Measurements from ENCODE around the gene PRLR. TPM values are rescaled to one million over a fixed set of nuclear protein-coding genes. Genes with fewer than 3 reads are reported as not detected.
"Not testable (repeated sequence)": the region's sequence is repeated elsewhere in the genome, so short reads cannot be mapped to it uniquely, and the experiment has no call there.

PRLR gene
- total RNA-seq, 1 donor from 2014 or later, result 1.6 TPM

GRCh38 chr5:35197351-35197750, 32.9 kb downstream of the PRLR start:
- no peaks in the 10 kb centered on the region for H3K27me3 ChIP-seq
- H3K27ac ChIP-seq, result no peak overlapping the region
- no peaks in the 10 kb centered on the region for H3K36me3 ChIP-seq
- no peak for TF ChIP-seq CTCF (IDR thresholded peaks at IDR 0.05)
- no peak overlapping the region for H3K4me3 ChIP-seq
- H3K9me3 ChIP-seq, result no peaks in the 10 kb centered on the region
- intact Hi-C loops (cut with DNase I), result no loop called here
- ATAC-seq, result no peak
- DNase-seq, result no peak
- H3K4me1 ChIP-seq, result peaks cover 18% of the 10 kb centered on the region

GRCh38 chr5:35195472-35195852, 34.8 kb downstream of the PRLR start:
- H3K27ac ChIP-seq, result no peak overlapping the region
- no peaks in the 10 kb centered on the region for H3K36me3 ChIP-seq
- no peak overlapping the region for H3K4me3 ChIP-seq
- H3K27me3 ChIP-seq, result no peaks in the 10 kb centered on the region
- intact Hi-C loops (cut with DNase I), result no loop called here
- no peaks in the 10 kb centered on the region for H3K9me3 ChIP-seq
- H3K4me1 ChIP-seq, result peaks cover 18% of the 10 kb centered on the region
- TF ChIP-seq CTCF (IDR thresholded peaks at IDR 0.05), result no peak
- DNase-seq, result no peak
- no peak for ATAC-seq

- TF ChIP-seq CTCF (IDR thresholded peaks at IDR 0.05), result no peak
- H3K4me1 ChIP-seq, result peaks cover 18% of the 10 kb centered on the region
- H3K27me3 ChIP-seq, result no peaks in the 10 kb centered on the region
- no peaks in the 10 kb centered on the region for H3K36me3 ChIP-seq
- no peak overlapping the region for H3K27ac ChIP-seq
- ATAC-seq (no peak), DNase-seq (no peak)
- H3K9me3 ChIP-seq, result no peaks in the 10 kb centered on the region
- no peak overlapping the region for H3K4me3 ChIP-seq
- intact Hi-C loops (cut with DNase I), result no loop called here
These were observed 35.4 kb downstream of the PRLR start for GRCh38 chr5:35194635-35195471.

- no peak for DNase-seq
- intact Hi-C loops (cut with DNase I), result no loop called here
- Histone ChIP-seq H3K27ac (no peak overlapping the region), H3K36me3 (no peaks in the 10 kb centered on the region), H3K27me3 (no peaks in the 10 kb centered on the region), H3K4me3 (no peak overlapping the region), H3K9me3 (no peaks in the 10 kb centered on the region), H3K4me1 (peaks cover 5% of the 10 kb centered on the region)
- ATAC-seq, result no peak
- no peak for TF ChIP-seq CTCF (IDR thresholded peaks at IDR 0.05)
These were observed 37.8 kb downstream of the PRLR start for GRCh38 chr5:35192506-35192905.

GRCh38 chr5:35189801-35190200, 40.5 kb downstream of the PRLR start:
- H3K9me3 ChIP-seq; H3K4me1 ChIP-seq; H3K36me3 ChIP-seq; DNase-seq; ATAC-seq; H3K4me3 ChIP-seq; H3K27me3 ChIP-seq; intact Hi-C loops (cut with DNase I); H3K27ac ChIP-seq: not testable (repeated sequence)

- peak; percentile 29 for ATAC-seq
- H3K27ac ChIP-seq, result no peak overlapping the region
- H3K27me3 ChIP-seq, result no peaks in the 10 kb centered on the region
- no peak for TF ChIP-seq CTCF (IDR thresholded peaks at IDR 0.05)
- H3K4me3 ChIP-seq, result no peak overlapping the region
- no peaks in the 10 kb centered on the region for H3K9me3 ChIP-seq
- DNase-seq, result no peak
- H3K4me1 ChIP-seq, result no peaks in the 10 kb centered on the region
- H3K36me3 ChIP-seq, result no peaks in the 10 kb centered on the region
- intact Hi-C loops (cut with DNase I), result no loop called here
These were observed 42.2 kb downstream of the PRLR start for GRCh38 chr5:35188031-35188457.

- H3K4me3 ChIP-seq; H3K4me1 ChIP-seq; H3K27me3 ChIP-seq; H3K27ac ChIP-seq; H3K36me3 ChIP-seq; DNase-seq; H3K9me3 ChIP-seq; intact Hi-C loops (cut with DNase I): not testable (repeated sequence)
- ATAC-seq, result peak; percentile 3
These were observed 42.7 kb downstream of the PRLR start for GRCh38 chr5:35187621-35188020.
